HG03045 (cell line): ENCODE data around the gene ZNF747.
A peak's percentile ranks its signal among the peaks of the same experiment; 100 is the strongest.
"Not testable (repeated sequence)": the region's sequence is repeated elsewhere in the genome, so short reads cannot be mapped to it uniquely, and the experiment has no call there.

ENCODE experiments used
- ATAC-seq: cut with Tn5 transposase; IDR thresholded peaks from one replicate; pipeline ENCODE4 v1.9.1; 2021; ENCODE audit warnings: mild to moderate bottlenecking, moderate library complexity; ENCODE audit not compliant: unreplicated experiment

ZNF747 gene

DNA sequence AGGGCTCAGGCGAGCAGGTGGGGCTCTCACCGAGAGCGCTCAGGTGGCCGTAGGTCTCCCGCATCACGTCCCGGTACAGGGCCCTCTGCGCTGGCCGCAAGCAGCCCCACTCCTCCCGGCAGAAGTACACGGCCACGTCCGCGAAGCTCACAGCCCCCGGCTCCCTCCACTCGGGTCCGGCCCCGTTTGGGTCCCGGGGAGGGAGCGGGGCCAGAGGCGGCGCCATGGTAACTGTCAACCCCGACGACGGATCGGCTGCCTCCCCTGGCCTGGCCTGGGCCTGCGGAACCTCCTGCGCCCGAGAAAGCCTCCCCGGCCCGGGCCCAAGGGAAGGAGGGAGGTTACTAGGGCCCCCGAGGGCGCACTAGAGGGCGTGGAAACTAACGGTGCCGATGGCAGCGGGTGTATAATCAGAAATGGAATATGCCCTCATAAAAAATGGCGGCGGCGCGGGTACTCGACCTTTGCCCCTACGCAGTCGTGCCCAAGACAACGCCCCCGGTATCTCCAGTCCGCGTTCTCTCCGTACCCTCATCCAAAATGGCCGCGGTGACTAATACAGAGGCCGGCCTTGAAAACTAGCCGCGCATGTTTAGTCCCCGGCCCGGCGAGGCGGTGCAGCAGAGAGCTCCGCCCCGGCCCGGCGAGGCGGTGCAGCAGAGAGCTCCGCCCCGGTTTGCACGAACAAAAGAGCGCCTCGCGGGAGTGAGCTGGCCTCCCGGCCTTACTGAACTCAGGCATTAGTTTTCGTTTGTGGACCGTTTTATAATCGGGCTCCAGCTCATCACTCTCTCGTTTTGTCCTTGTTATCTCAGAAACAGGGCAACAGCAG, 23.5 kb upstream of the ZNF747 start, which contains the start of gene ZNF764:
ZNF764 (minus strand) TSS at position 418 of the 832 bp plus-strand sequence; CDS start at position 226, 192 bp downstream.
- peak; percentile 80 for ATAC-seq

DNA sequence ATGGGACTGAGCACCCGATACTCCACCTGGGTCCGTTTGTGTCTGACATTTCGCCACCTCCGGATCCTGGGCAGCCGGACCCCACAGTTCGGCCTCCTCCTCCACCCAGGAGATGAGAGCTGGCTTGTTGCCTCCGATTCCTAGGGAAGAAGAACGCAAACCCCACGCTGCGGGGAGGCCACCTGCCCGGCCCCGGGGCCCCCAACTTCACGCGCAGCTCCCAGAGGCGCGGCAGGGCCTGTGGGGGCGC, 23.0 kb upstream of the ZNF747 start:
- ATAC-seq, result peak; percentile 6

- ATAC-seq, result no peak
Measured at GRCh38 chr16:30556125-30556473, 21.4 kb upstream of the ZNF747 start.

DNA sequence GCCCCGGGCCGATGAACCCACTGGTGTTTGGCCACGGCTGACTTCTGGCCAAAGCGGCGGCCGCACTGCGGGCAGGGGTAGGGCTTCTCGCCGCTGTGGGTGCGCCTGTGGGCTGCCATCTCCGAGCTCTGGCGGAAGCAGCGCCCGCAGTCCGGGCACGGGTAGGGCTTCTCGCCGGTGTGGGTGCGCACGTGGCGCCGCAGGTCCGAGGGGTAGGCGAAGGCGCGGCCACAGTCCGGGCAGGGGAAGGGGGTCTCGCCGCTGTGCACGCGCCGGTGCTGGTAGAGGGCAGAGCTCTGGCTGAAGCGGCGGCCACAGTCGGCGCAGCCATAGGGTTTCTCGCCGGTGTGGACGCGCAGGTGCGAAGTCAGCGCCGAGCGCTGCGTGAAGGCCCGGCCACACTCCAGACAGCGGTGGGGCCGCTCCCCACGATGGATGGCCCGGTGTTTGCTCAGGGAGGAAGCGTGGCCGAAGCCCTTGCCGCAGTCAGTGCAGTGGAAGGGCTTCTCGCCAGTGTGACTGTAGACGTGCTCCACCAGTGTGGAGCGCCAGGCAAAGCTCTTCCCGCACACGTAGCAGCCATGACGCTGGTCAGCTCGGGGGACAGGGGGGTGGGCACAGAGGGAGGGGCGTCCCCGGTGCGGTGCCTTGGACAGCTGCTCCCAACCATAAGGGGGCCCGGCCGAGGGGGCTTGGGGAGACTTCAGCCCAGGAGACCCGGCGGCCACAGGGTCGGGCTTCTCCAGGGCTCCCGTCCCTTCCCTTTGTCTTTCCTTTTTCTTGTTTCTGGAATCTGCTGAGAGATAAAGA, 20.9 kb upstream of the ZNF747 start:
- ATAC-seq, result no peak

- no peak for ATAC-seq
Measured at GRCh38 chr16:30554557-30555314, 20.1 kb upstream of the ZNF747 start.

- ATAC-seq, result no peak
Measured at GRCh38 chr16:30553393-30553899, 18.8 kb upstream of the ZNF747 start.

GRCh38 chr16:30552956-30553355, 18.3 kb upstream of the ZNF747 start:
- ATAC-seq, result no peak

DNA sequence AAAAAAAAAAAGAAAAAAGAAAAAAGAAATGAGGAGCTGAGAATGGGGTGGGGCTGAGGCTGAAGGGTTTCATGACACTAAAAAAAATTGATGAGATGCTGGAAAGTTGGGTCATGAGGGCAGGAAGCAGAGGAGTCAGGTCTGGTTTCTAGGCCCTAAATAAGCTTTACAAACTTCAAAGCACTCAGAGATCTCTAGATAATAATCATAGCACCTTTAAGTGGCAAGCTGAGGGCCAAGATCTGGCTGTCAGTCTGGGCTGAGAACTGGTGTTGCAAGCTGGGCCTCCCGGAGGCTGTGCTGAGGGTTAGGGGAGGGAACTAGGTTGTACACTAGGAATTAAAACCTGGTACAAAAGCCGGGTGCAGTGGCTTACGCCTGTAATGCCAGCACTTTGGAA, 17.1 kb upstream of the ZNF747 start:
- ATAC-seq, result no peak

GRCh38 chr16:30548416-30549253, 14.0 kb upstream of the ZNF747 start:
- no peak for ATAC-seq

DNA sequence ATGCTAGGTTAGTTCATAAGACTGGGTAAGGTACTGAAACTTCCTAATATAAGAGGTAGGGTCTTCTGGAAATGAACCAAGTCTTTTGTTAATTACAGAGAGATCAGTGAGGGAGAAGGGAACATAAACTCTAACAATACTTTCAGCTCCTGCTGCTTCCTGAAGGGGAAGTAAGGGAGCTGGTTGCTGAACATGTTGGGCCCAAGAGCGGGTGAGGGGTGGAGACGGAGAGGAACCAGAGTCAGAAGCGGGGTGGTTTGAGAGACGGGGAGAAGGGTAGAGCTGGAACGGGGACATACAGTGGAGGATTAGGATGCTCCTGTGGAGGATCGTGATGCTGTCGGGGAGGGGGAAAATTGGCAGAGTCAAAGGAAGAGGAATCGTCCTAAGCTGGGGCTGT, 11.5 kb upstream of the ZNF747 start:
- no peak for ATAC-seq

DNA sequence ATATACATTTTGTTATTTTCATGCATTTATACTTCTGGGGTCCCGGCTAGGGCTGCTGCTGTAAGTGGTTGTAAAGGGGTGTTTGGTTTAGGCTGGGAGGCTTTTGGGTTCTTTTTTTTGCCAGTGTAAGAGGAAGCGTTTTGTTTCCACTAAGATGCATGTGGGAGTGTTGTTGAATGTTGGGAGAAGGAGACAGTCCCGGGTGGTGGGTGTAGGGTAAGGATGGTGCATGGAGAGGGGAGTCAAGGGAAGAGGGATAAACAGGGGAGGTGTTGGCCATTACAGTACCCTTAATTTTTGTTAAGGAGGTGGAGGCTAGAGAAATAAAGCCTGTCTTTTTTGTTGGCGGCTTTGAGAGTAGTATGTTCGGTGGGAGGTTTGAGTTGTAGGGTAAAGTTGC, 8.4 kb upstream of the ZNF747 start:
- no peak for ATAC-seq

- no peak for ATAC-seq
Measured at GRCh38 chr16:30541502-30542329, 7.1 kb upstream of the ZNF747 start.

DNA sequence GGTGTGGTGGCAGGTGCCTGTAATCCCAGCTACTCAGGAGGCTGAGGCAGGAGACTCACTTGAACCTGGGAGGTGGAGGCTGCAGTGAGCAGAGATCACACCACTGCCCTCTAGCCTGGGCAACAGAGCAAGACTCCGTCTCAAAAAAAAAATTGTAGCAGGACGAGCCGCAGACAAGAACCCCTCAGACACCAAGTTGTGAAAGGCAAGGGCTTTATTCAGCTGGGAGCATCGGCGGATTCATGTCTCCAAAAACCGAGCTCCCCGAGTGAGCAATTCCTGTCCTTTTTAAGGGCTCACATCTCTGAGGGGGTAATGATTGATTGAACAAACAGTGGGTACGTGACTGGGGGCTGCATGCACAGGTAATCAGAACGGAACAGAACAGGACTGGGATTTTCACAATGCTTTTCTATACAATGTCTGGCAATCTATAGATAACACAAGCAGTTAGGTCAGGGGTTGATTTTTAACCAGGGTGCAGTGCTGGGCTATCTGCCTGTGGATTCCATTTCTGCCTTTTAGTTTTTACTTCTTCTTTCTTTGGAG, 6.3 kb upstream of the ZNF747 start:
- ATAC-seq, result not testable (repeated sequence)

GRCh38 chr16:30539986-30540526, 5.4 kb upstream of the ZNF747 start:
- not testable (repeated sequence) for ATAC-seq

GRCh38 chr16:30539000-30539964, 4.6 kb upstream of the ZNF747 start:
- no peak for ATAC-seq

DNA sequence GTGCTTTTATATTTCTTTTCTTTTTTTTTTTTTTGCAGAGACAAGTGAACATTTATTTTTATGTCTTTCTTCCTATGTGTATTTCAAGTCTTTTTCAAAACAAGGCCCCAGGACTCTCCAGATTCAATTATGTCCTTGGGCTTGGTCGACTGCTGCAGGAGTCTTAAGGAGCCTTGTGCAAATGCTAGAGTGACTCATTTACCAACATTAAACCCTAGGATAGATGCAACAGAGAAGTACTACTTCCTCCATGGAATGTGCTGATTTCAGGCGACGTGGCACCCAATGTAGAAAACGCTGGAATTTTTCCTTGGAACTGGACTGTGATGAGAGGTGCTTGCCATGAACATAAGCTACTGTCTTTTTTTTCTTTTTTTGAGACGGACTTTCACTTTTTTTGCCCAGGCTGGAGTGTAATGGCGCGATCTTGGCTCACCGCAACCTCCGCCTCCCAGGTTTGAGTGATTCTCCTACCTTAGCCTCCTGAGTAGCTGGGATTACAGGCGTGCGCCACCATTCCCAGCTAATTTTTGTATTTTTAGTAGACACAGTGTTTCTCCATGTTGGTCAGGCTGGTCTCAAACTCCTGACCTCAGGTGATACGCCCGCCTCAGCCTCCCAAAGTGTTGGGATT, 1.9 kb upstream of the ZNF747 start:
- not testable (repeated sequence) for ATAC-seq

GRCh38 chr16:30535777-30536190, 1.1 kb upstream of the ZNF747 start:
- ATAC-seq, result no peak
